H1 (cell line): ENCODE measurements around the gene ZDHHC22. TPM values are rescaled to one million over a fixed set of nuclear protein-coding genes. Genes with fewer than 3 reads are reported as not detected.

Experiments
- ASH2L ChIP-seq: fragments of 200-600, 300-600 bp; sonication (generic); IDR thresholded peaks from one replicate; pipeline ENCODE4 v1.7.1; 2017; ENCODE audit warnings: low read length
- CEBPB ChIP-seq: IDR thresholded peaks from 2 replicates; pipeline ENCODE4 v1.6.1; 2012; ENCODE audit warnings: low read depth, low read length
- CHD1 ChIP-seq: IDR thresholded peaks from 2 replicates; pipeline ENCODE4 v1.6.1; 2012; ENCODE audit warnings: low read depth, low read length, improper control_type of control experiment
- CREB1 ChIP-seq: IDR thresholded peaks from 2 replicates; pipeline ENCODE4 v1.6.1; 2012; ENCODE audit warnings: inconsistent platforms
- EP300 ChIP-seq, 2 experiments: IDR thresholded peaks; 1 replicate in 1 of 2; 2 replicates in 1 of 2; pipeline ENCODE4 v1.6.1; 2011 to 2012; ENCODE audit warnings: low read depth in 2 of 2, low read length in 2 of 2, mild to moderate bottlenecking in 2 of 2, borderline replicate concordance in 1 of 2, inconsistent platforms in 1 of 2, moderate library complexity in 1 of 2
- HDAC2 ChIP-seq, 2 experiments: fragments of 300-600 bp in 1 of 2; sonication (generic) in 1 of 2; IDR thresholded peaks; 2 replicates each; pipeline ENCODE4 v1.6.1; 2011 to 2012; ENCODE audit warnings: low read depth in 2 of 2, low read length in 2 of 2, mild to moderate bottlenecking in 2 of 2, moderate library complexity in 2 of 2, borderline replicate concordance in 1 of 2, inconsistent platforms in 1 of 2
- KDM4A ChIP-seq: IDR thresholded peaks from one replicate; pipeline ENCODE4 v1.7.1; 2012; ENCODE audit warnings: low read depth, mild to moderate bottlenecking, moderate library complexity, low read length, inconsistent platforms; ENCODE audit not compliant: severe bottlenecking
- KDM5A ChIP-seq: fragments of 200-600 bp; IDR thresholded peaks from 2 replicates; pipeline ENCODE4 v1.7.1; 2012; ENCODE audit warnings: mild to moderate bottlenecking, low read length, inconsistent platforms, mixed read lengths
- PHF8 ChIP-seq: fragments of 200-600 bp; sonication (generic); conservative IDR thresholded peaks from 2 replicates; pipeline ENCODE4 v1.7.1; 2012; ENCODE audit warnings: low read depth, mild to moderate bottlenecking, inconsistent platforms, low read length, moderate library complexity
- RBBP5 ChIP-seq: IDR thresholded peaks from 2 replicates; pipeline ENCODE4 v1.7.1; 2012; ENCODE audit warnings: low read depth, mild to moderate bottlenecking, inconsistent platforms, low read length, moderate library complexity, borderline replicate concordance
- YY1 ChIP-seq: IDR thresholded peaks from 2 replicates; pipeline ENCODE4 v1.6.1; 2011; ENCODE audit warnings: low read depth, mild to moderate bottlenecking, low read length
- polyA plus RNA-seq, 7 experiments: library from polyadenylated mRNA; depleted of rRNA in 3 of 7; stranded (reverse) in 5 of 7; unstranded in 2 of 7; fragments of >200 nt in 5 of 7; fragments of 200-250 nt in 2 of 7; gene quantifications; 1 replicate in 5 of 7; 2 replicates in 1 of 7; 4 replicates in 1 of 7; pipeline versions ENCODE4 v1.2.1 to v1.2.3, GENCODE V29; 2011 to 2013; ENCODE audit warnings: missing spikeins in 2 of 7, mixed read lengths in 2 of 7
- total RNA-seq: library from RNA; stranded (reverse); fragmentation: NEBNext Ultra II Directional; extraction: Animal tissue kit (Norgen Biotek cat#: 25700); gene quantifications from 2 replicates; pipeline ENCODE4 v1.2.1, GENCODE V29; 2021
- TF ChIP-seq, protein P1 (sequence below): IDR thresholded peaks from 2 replicates; pipeline ENCODE4 v1.6.1; 2012; ENCODE audit warnings: inconsistent platforms

The ZDHHC22 gene
- total and polyA plus RNA-seq, 2 of the 8 experiments (the other 6 are each of a cell fraction or from before 2014, with no cell fraction given), result 23.8 to 55.2 TPM

DNA sequence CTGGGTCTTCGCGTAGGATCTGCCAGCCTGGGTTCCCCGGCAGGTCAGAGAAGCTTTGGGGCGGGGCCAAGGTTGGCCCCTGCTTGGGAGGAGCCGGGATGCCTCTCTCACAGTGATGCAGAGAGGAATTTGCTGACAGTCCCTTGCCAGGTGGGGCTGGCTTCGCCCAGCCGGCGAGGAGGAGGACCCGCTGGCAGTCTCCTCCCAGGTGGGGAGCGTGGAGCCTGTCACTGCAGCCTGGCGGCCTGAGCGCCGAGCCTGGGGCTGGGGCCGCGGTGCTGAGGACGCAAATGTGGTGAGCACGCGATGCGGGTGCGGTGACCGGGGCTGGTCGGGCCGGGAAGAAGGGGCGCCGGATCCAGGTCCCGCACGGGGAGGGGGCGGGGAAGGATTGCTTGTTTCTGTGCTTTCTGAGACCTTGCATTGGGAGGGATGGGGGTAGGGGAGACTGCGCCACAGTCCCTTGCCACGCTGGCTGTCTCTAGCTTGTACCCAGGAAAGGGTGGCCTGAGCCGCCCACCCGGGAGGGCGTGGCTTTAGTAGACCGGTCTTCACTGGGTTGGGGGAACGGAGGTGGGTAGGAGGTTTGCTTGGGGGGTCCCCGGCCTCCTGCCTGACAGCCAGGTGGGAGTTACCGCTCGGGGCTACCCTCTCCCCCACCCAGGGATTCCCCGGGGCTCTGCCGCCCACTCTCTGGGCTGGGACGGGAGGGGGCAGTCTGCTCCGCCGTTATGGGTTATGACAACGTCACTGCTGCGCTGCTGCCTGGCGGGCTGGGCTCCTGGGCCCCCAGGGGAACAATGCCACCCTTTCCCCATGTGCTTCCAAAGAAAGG is 40.2 kb upstream of the ZDHHC22 start, which contains the start of gene TMEM63C (continued):
- TF ChIP-seq HDAC2 (IDR thresholded peaks at IDR 0.05; ENCODE audit: borderline replicate concordance in 1 of 2, low read depth in 2 of 2, low read length in 2 of 2) (peak in 1 of 2 experiments; percentile 57; a peak in 1 of 4 replicates), KDM4A (peak; percentile 51), RBBP5 (peak; percentile 33; the same call in 1 of the 2 replicates), CEBPB (no peak), PHF8 (peak; percentile 57), YY1 (peak; percentile 72; the same call in 1 of the 2 replicates), EP300 (IDR thresholded peaks at IDR 0.05; ENCODE audit: borderline replicate concordance in 1 of 2, low read depth in 2 of 2, low read length in 2 of 2) (peak; percentile 3 to 44; a peak in 2 of 3 replicates), KDM5A (no peak), CREB1 (peak; percentile 70), CHD1 (no peak), ASH2L (peak; percentile 78)
- TF ChIP-seq, protein P1, sequence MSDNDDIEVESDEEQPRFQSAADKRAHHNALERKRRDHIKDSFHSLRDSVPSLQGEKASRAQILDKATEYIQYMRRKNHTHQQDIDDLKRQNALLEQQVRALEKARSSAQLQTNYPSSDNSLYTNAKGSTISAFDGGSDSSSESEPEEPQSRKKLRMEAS, result peak; percentile 55
